ENCODE data around the gene PTPRN2. TPM values are rescaled to one million over a fixed set of nuclear protein-coding genes. Genes with fewer than 3 reads are reported as not detected.
"Not testable (repeated sequence)": the region's sequence is repeated elsewhere in the genome, so short reads cannot be mapped to it uniquely, and the experiment has no call there.

PTPRN2 gene
- polyA plus RNA-seq, 4 donors, result 7.2 to 9.2 (median 7.5) TPM

DNA sequence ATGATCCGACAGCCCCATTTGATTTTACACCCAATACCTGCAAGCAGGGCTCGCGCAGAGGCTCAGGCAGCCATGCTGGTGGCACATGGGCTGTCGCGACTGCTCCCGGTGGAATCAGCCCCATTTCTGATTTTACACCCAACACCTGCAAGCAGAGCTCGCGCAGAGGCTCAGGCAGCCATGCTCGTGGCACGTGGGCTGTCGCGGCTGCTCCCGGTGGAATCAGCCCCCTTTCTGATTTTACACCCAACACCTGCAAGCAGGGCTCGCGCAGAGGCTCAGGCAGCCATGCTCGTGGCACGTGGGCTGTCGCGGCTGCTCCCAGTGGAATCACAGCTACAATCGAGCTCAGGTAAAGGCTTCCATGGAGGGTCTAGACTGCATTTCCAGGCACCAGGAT lies 244.1 kb downstream of the PTPRN2 start:
- no peak for DNase-seq (ENCODE audit: low read depth in 4 of 4, low spot score in 3 of 4)

GRCh38 chr7:158341097-158341496 lies 246.5 kb downstream of the PTPRN2 start:
- DNase-seq (ENCODE audit: low read depth in 4 of 4, low spot score in 3 of 4), result not testable (repeated sequence)

- DNase-seq (ENCODE audit: low read depth in 4 of 4, low spot score in 3 of 4), result not testable (repeated sequence)
Measured at GRCh38 chr7:158336952-158337351, 250.7 kb downstream of the PTPRN2 start.

GRCh38 chr7:158332516-158332915 lies 255.1 kb downstream of the PTPRN2 start:
- DNase-seq (ENCODE audit: low read depth in 4 of 4, low spot score in 3 of 4), result not testable (repeated sequence)

DNA sequence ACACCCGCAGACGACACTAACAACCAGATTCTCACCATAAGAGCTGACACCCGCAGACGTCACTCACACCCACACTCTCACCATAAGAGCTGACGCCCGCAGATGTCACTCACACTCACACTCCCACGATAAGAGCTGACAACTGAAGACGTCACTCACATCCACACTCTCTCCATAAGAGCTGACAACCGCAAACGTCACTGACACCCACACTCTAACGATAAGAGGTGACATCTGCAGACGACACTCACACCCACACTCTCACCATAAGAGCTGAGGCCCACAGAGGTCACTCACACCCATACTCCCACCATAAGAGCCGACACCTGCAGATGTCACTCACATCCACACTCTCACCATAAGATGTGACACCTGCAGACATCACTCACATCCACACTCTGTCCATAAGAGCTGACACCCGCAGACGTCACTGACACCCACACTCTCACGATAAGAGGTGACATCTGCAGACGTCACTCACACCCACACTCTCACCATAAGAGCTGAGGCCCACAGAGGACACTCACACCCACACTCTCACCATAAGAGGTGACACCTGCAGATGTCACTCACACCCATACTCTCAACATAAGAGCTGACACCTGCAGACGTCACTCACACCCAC lies 255.7 kb downstream of the PTPRN2 start:
- DNase-seq (ENCODE audit: low read depth in 4 of 4, low spot score in 3 of 4), result not testable (repeated sequence)

- DNase-seq (ENCODE audit: low read depth in 4 of 4, low spot score in 3 of 4), result no peak
Measured at GRCh38 chr7:158329686-158330085, 257.9 kb downstream of the PTPRN2 start.

DNA sequence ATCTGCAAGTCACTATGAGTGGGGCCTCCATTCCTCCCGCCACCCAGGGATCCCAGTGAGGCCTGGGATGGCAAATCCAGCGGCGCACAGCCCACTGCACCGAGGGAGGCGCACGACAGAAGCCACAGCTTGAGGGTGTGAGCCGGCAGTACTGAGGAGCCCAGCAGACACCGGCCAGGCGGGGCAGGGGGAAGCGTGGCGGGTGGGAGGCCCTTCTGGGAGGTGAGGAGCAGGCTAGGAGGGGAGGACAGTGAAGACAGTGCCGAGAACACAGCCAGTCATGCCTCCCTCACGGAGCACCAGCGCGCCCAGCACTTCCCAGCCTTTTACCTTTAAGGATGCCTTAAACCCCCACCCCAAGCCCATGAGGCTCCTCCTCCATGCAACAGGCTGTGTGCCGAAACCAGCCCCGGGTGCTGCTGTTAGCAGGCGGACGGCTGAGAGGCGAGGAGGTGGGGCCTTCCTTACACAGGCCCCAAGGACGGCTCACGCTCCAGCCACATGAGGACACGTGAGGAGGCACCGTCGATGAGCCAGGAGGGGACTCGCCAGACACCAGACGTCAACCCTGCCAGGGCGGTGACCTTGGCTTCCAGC lies 258.5 kb downstream of the PTPRN2 start:
- no peak for DNase-seq (ENCODE audit: low read depth in 4 of 4, low spot score in 3 of 4)

- no peak for DNase-seq (ENCODE audit: low read depth in 4 of 4, low spot score in 3 of 4)
Measured at GRCh38 chr7:158328376-158329013, 259.1 kb downstream of the PTPRN2 start.

GRCh38 chr7:158327571-158328180 lies 259.9 kb downstream of the PTPRN2 start:
- DNase-seq (ENCODE audit: low read depth in 4 of 4, low spot score in 3 of 4), result no peak

DNA sequence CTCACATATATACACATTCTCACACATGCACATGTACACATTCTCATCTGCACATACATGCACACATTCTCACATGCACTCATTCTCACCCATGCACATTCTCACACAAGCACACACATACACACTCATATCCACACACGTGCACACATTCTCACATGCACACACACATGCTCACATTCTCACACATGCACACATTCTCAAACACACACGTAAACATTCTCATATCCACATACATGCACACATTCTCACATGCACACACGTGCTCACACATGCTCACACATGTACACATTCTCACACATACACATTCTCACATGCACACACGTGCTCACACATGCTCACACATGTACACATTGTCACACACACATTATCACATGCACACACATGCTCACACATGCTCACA lies 260.6 kb downstream of the PTPRN2 start:
- no peak for DNase-seq (ENCODE audit: low read depth in 4 of 4, low spot score in 3 of 4)

DNA sequence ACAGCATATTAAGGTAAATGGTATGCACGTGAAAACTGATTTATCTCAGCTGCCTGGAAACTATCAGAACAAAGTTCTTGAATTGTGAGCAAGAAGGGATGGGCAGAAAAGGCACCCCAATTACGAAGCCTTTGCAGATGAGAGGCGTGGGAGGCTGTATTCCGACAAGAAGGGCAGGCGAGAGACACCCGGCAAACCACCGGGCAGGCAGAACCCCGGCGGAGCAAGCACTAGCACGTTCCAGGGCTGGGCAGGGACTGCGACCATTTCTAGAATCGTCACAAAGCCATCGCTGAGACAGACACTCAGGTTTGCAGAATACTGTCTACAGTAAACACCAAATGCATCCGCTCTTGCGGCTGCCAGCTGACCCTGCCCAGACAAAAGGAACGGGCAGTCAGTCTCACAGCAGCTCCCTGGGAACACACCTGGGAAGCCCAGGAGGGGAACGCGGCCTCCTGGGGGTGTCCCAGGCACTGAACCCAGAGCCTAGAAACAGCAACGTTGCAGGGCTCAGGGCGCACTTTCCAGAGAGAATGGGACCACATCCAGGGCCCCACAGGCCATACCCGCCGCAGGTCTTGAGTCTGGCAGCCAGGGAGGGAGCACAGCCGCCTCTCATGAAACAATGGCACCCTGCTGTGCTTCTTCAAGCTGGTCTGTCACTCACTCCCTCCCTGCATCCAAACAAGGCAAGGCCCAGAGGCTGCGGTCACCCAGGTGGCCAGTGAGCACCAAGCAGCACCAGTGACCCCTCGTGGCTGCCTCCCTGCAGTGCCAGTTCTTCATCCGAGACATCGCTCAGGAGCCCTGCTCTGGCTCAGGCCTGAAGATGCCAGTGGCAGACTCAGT lies 261.9 kb downstream of the PTPRN2 start:
- no peak for DNase-seq (ENCODE audit: low read depth in 4 of 4, low spot score in 3 of 4)

DNA sequence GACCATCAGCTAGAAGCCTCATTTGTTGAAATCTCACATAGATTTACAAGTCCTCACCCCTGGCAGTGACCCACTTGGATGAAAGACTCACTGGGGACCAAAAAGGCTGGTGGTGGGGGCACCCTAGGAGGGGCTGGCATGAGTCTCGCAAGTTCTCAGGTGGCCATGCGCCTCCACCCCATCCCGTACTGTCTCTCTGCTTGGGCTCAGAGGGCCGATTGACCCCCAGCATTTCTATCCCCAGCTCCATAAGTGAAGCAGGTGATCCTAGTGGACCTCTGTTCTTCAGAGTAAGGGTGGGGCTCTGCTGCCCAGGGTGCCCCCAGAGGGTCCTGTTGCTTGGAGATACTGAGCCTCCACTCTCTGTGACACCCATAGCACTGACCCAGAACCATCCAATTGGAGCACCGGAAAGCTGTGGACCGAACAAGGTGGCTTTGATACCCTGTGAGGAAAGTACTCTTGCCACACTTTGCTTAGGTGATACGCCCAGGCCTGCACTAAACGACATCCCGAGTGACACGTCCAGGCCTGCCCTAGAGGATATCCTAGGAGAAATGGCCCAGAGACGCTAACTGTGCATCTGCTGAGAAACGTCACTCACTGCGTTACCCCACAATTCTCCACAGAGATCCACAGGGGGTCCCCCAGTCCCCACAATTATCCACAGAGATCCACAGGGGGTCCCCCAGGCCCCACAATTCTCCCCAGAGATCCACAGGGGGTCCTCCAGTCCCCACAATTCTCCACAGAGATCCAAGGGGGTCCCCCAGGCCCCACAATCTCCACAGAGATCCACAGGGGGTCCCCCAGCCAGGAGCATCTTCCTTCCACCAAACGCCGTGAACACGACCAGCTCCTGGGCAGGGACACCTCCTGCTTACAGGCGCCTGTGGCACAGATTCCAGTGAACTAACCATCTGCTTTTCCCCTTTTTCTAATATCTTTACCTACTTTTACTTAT lies 262.9 kb downstream of the PTPRN2 start:
- no peak for DNase-seq (ENCODE audit: low read depth in 4 of 4, low spot score in 3 of 4)

DNA sequence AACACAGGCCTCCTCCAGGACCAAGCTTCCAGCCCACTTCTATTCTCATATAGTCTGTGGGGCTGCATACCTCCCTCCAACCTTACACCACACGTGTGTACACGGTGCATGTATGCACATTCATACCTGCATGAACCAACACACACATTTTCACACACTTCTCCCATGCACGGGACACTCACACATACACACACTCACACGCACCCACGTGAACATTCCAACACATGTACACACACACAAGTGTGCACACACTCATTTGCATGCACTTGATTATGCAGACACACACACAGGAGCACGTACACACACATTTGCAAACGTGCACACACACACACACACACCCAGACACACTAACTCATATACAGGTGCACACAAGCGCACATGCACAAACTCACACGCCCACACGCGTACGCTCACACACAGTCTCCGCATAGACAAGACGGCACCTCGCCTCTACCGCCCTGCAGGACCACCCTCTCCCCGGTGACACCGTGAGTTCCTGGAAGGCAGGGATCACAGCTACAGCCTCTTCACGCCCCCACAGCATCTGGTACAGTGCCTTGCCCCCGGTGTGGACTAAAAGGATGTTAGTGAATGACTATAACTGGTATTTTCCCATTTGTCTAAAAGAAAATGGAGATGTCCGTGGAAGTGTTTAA lies 263.8 kb downstream of the PTPRN2 start:
- DNase-seq (ENCODE audit: low read depth in 4 of 4, low spot score in 3 of 4), result no peak

DNA sequence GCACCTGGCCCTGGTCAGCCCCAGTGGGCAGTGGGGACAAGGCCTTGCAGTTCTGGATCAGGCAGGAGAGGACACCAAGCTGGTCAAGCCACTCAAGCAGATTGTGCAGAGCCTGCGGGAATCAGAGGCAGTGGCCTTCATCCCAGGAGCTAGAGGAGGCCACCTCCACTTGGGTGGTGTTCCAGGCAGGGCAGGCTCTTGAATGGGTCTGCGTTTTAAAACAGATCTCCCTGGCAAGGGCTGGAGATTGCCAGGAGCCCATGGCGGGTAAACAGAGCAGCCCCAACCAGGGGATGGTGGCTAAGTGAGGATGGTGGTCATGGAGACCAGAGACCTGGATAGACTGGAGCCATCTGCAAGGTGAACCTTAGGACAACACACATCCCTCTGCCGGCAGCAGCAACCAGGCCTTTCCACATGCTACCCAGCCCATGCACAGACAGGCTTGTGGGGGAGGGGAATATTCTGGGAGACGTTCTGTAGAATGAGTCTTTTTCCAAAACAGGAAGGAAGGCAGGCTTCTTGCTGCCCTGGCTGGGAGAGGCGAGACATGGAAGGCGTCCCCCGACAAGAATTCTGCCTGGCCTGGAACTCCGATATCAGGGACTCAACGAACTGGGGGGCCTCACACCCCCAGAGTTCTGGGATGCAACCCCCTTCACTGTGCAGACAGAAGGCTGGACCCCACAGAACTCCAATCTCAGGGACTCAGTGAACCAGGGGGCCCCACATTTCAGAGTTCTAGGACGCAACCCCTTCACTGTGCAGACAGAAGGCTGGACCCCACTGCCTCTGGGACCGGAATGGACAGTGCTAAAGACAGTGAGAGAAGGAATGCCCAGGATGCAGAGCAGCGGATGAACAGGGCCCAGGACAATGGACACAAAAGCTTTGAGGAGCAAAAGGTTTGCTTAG lies 264.8 kb downstream of the PTPRN2 start:
- DNase-seq (ENCODE audit: low read depth in 4 of 4, low spot score in 3 of 4), result no peak

DNA sequence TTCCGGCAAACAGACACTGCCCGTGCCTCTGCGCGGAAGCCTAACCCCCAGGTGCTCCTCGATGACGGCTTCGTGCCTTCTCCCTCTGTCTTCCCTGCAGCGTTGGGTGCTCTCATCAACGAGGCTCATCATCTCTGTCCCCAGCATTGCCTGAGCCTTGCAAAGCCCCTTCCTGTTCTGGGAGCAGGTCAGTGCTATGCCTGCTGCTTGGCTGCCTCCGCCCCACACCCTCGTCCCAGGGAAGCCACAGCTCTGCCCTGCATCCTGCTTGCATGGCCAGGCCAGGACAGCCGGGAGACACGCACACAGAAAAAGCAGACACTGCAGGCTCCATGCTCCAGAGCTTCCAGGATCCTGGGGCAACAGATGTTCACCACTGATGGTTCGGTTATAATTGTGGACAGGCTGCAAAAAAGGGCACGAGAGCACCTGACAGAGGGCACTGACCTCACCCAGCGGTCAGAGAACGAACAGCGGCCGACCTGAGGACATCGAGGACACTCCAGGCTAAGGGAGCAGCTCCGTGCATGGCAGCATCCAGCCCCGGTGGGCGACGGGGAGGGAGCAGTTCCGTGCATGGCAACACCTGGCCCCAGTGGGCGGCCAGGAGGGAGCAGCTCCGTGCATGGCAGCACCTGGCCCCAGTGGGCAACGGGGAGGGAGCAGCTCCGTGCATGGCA lies 265.5 kb downstream of the PTPRN2 start:
- no peak for DNase-seq (ENCODE audit: low read depth in 4 of 4, low spot score in 3 of 4)

- DNase-seq (ENCODE audit: low read depth in 4 of 4, low spot score in 3 of 4), result no peak
Measured at GRCh38 chr7:158321056-158321700, 266.4 kb downstream of the PTPRN2 start.

- no peak for DNase-seq (ENCODE audit: low read depth in 4 of 4, low spot score in 3 of 4)
Measured at GRCh38 chr7:158320328-158320727, 267.3 kb downstream of the PTPRN2 start.

All from left renal pelvis (tissue), 4 donors.